AG04450 (cell line): ENCODE measurements around the gene PAK2. TPM values are rescaled to one million over a fixed set of nuclear protein-coding genes. Genes with fewer than 3 reads are reported as not detected.
"Not testable (repeated sequence)": the region's sequence is repeated elsewhere in the genome, so short reads cannot be mapped to it uniquely, and the experiment has no call there.

ENCODE experiments used
- CTCF ChIA-PET: fragments of 300-600, 350-600 bp; formaldehyde crosslinking; extraction: SDS; loops from one replicate; lab custom pipeline; 2022; ENCODE audit warnings: antibody characterized with exemption, inconsistent platforms; lab: Charles Lee
- POLR2A ChIA-PET: fragments of 350-600 bp; formaldehyde crosslinking; extraction: SDS; loops from one replicate; lab custom pipeline; 2021; ENCODE audit warnings: antibody characterized with exemption, inconsistent platforms; lab: Yijun Ruan, JAX
- DNase-seq: peaks from one replicate; pipeline ENCODE4 v3.0.0-alpha.2; 2011; ENCODE audit warnings: low read depth, low spot score
- H3K27ac ChIP-seq: one replicate; pipeline ENCODE4 v1.5.1; 2012; ENCODE audit warnings: low read depth, low read length, control low read depth
- H3K27me3 ChIP-seq: one replicate; pipeline ENCODE4 v1.6.0; 2012; ENCODE audit warnings: low read length; ENCODE audit not compliant: control insufficient read depth, insufficient read depth
- H3K4me3 ChIP-seq: 2 replicates; pipeline ENCODE4 v1.5.1; 2011; ENCODE audit warnings: mild to moderate bottlenecking, low read depth, low read length, control low read depth
- H3K9me3 ChIP-seq: 2 replicates; pipeline ENCODE4 v1.5.1; 2012; ENCODE audit warnings: low read length; ENCODE audit not compliant: control insufficient read depth, insufficient read depth
- polyA plus RNA-seq: library from polyadenylated mRNA; depleted of rRNA; stranded (reverse); fragments of >200 nt; gene quantifications from 2 replicates; pipeline ENCODE4 v1.2.3, GENCODE V29; 2011
- TF ChIP-seq, protein P1 (sequence below): IDR thresholded peaks from 2 replicates; pipeline ENCODE4 v1.5.1; 2011; ENCODE audit warnings: low read depth, low read length, control low read depth, inconsistent platforms

The PAK2 gene
- polyA plus RNA-seq, 1 experiment = 51.0 TPM

DNA sequence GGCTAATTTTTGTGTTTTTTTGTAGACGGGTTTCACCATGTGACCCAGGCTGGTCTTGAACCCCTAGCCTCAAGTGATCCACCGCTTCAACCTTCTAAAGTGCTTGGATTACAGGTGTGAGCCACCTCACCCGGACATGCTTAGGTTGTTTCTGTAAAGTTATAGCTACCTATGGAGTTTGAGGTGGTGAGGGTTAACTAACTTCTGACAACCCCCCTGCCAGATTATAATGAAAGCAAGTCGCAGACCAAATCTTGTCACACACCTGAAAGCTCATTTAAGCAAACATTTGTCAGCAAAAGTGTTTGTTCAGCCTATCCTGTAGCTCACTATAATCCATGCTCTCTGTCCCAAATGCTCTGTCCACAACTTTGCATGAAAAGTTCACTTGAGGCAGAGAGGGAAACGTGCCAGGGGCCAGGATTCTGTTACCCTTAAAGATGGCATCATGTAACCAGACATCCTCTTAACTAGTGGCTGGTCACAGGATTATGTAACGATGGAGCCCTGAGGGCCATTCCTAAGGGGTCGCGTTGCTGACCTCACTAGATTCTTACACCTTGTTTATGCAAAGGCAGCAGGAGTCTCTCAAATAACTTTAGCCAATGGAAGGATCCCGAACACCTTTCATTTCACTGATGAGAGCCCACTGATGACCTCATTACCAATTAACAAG is 103.9 kb downstream of the PAK2 start:
- CTCF ChIA-PET = no interaction called here
- POLR2A ChIA-PET = no interaction called here
- Histone ChIP-seq H3K27ac (no peak overlapping the region), H3K4me3 (no peak overlapping the region), H3K9me3 (0 out of 2 replicates have a peak, but pooled peaks cover under 1% of the 10 kb centered on the region), H3K27me3 (no peaks in the 10 kb centered on the region)
- TF ChIP-seq, protein P1, sequence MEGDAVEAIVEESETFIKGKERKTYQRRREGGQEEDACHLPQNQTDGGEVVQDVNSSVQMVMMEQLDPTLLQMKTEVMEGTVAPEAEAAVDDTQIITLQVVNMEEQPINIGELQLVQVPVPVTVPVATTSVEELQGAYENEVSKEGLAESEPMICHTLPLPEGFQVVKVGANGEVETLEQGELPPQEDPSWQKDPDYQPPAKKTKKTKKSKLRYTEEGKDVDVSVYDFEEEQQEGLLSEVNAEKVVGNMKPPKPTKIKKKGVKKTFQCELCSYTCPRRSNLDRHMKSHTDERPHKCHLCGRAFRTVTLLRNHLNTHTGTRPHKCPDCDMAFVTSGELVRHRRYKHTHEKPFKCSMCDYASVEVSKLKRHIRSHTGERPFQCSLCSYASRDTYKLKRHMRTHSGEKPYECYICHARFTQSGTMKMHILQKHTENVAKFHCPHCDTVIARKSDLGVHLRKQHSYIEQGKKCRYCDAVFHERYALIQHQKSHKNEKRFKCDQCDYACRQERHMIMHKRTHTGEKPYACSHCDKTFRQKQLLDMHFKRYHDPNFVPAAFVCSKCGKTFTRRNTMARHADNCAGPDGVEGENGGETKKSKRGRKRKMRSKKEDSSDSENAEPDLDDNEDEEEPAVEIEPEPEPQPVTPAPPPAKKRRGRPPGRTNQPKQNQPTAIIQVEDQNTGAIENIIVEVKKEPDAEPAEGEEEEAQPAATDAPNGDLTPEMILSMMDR = no peak
- DNase-seq = no peak

DNA sequence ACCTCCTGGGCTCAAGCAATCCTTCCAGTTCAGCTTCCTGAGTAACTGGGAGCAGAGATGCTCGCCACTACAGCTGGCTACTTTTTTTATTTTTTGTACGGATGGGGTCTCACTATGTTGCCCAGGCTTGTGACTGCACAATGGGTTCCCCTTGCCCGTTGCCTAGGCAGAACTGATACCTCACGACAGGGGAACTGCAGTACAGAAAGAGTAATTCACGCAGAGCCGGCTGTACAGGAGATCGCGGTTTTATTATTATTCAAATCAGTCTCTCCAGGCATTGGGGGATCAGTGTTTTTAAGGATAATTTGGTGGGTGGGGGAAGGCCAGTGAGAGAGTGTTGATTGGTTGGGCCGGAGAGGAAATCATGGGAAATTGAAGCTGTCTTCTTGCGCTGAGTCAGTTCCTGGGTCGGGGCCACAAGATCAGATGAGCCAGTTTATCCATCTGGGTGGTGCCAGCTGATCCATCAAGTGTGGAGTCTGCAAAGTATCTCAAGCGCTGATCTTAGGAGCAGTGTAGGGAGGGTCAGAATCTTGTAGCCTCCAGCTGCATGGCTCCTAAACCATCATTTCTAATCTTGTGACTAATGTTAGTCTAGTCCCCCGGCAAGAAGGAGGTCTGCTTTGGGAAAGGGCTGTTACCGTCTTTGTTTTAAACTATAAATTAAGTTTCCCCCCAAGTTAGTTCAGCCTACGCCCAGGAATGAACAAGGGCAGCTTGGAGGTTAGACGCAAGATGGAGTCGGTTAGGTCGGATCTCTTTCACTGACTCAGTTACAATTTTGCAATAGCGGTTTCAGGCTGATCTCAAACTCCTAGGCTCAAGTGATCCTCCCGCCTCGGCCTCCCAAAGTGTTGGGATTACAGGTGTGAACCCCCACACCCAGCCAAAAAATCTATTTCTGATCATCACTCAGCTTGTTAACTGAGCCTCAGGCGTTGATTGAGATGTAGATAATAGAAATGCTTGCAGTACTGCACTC is 104.9 kb downstream of the PAK2 start:
- POLR2A ChIA-PET = interaction anchor here (0.7 kb wide), 1 partner anchor 168 kb away, joined by 7 read pairs; no protein-coding TSS in a partner anchor
- H3K27ac ChIP-seq, H3K27me3 ChIP-seq, H3K4me3 ChIP-seq, DNase-seq, H3K9me3 ChIP-seq, CTCF ChIA-PET: not testable (repeated sequence)

DNA sequence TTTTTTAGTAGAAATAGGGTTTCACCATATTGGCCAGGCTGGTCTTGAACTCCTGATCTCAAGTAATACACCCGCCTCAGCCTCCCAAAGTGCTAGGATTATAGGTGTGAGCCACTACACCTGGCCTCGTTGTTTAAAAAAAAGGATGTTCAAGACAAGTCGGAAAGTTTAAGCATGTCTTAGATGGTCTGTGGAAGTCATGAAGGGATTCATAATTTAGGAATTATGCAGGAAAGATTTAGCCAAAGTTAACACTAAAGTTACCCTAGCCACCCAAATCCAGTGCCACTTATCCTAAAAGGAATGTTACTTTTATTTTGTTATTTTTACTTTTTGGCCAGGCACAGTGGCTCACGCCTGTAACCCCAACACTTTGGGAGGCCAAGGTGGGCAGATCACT is 108.7 kb downstream of the PAK2 start:
- POLR2A ChIA-PET, DNase-seq, H3K27me3 ChIP-seq, H3K4me3 ChIP-seq, H3K27ac ChIP-seq, H3K9me3 ChIP-seq: not testable (repeated sequence)
- CTCF ChIA-PET = interaction anchor here (1.4 kb wide), 1 partner anchor 11 kb away, joined by 4 read pairs; no protein-coding TSS in a partner anchor

GRCh38 chr3:196849180-196849741 is 109.6 kb downstream of the PAK2 start:
- ChIA-PET POLR2A (no interaction called here), CTCF (no interaction called here)
- TF ChIP-seq, protein P1 = no peak
- no peak overlapping the region for H3K4me3 ChIP-seq
- H3K27me3 ChIP-seq = no peaks in the 10 kb centered on the region
- DNase-seq = no peak
- no peak overlapping the region for H3K27ac ChIP-seq
- H3K9me3 ChIP-seq = peaks cover 9% of the 10 kb centered on the region; the same call in 1 of the 2 replicates

DNA sequence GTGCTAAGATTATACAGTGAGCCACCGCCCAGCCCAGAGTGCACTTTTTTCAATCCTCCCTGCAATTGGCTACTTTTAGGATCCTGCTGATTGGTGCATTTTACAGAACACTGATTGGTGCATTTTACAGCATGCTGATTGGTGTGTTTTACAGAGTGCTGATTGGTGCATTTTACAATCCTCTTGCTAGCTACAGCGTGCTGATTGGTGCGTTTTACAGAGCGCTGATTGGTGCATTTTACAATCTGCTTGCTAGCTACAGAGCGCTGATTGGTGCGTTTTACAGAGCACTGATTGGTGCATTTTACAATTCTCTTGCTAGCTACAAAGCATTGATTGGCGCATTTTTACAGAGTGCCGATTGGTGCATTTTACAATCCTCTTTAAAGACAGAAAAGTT is 123.3 kb downstream of the PAK2 start:
- H3K4me3 ChIP-seq, H3K27me3 ChIP-seq, H3K9me3 ChIP-seq, DNase-seq, H3K27ac ChIP-seq, CTCF ChIA-PET: not testable (repeated sequence)
- POLR2A ChIA-PET = interaction anchor here (0.7 kb wide), 1 partner anchor 48 kb away, joined by 3 read pairs; no protein-coding TSS in a partner anchor

GRCh38 chr3:196867155-196867506 is 127.5 kb downstream of the PAK2 start:
- Histone ChIP-seq H3K27ac (peak overlapping the region; percentile 82), H3K4me3 (peak overlapping the region; percentile 69), H3K27me3 (no peaks in the 10 kb centered on the region), H3K9me3 (peaks cover 8% of the 10 kb centered on the region)
- no peak for DNase-seq
- ChIA-PET POLR2A (interaction anchor here (0.6 to 1.6 kb wide), 4 partner anchors 10 to 464 kb away, joined by 5 to 11 read pairs (median 9); partner anchors contain the start of genes NCBP2 and PAK2), CTCF (interaction anchor here (1.2 kb wide), 1 partner anchor 104 kb away, joined by 3 read pairs; no protein-coding TSS in a partner anchor)
- TF ChIP-seq, protein P1 = no peak
